H1 (cell line): ENCODE measurements around the gene SLC25A53. TPM values are rescaled to one million over a fixed set of nuclear protein-coding genes. Genes with fewer than 3 reads are reported as not detected.

Experiments used
- CTCF ChIA-PET: fragments of 300-600 bp; sonication (Branson Sonifier 250); formaldehyde crosslinking; loops from one replicate; lab custom pipeline; 2021; ENCODE audit not compliant: partially characterized antibody; lab: Charles Lee
- POLR2A ChIA-PET: fragments of 300-600 bp; sonication (Branson Sonifier 250); formaldehyde crosslinking; loops from one replicate; lab custom pipeline; 2021; ENCODE audit warnings: inconsistent platforms; ENCODE audit not compliant: partially characterized antibody; lab: Charles Lee
- DNase-seq, 2 experiments: peaks; one replicate each; pipeline versions ENCODE4 v3.0.0 to v3.0.0-alpha.2; 2010 to 2022; ENCODE audit warnings: low spot score in 2 of 2, low read depth in 1 of 2, mixed read lengths in 1 of 2
- FAIRE-seq: peaks from 2 replicates; lab custom pipeline; 2011; peaks lifted over from hg19 to GRCh38; lab: Jason Lieb, UNC
- H2AFZ ChIP-seq: 2 replicates; pipeline ENCODE4 v1.8.1; 2012; ENCODE audit warnings: low read length, inconsistent platforms
- H2AK5ac ChIP-seq: 2 replicates; pipeline ENCODE4 v1.6.1; 2013; ENCODE audit warnings: low read depth, low read length
- H2BK120ac ChIP-seq: replicated peaks from 2 replicates; pipeline ENCODE3; 2013; ENCODE audit warnings: low read depth, low read length, inconsistent platforms
- H2BK12ac ChIP-seq: 2 replicates; pipeline ENCODE4 v1.6.1; 2013; ENCODE audit warnings: low read depth, low read length
- H2BK15ac ChIP-seq: 2 replicates; pipeline ENCODE4 v1.6.1; 2013; ENCODE audit warnings: low read length
- H2BK20ac ChIP-seq: 2 replicates; pipeline ENCODE4 v1.6.1; 2013; ENCODE audit warnings: low read length
- H2BK5ac ChIP-seq: 2 replicates; pipeline ENCODE4 v1.6.1; 2013; ENCODE audit warnings: low read depth, low read length
- H3K14ac ChIP-seq: 2 replicates; pipeline ENCODE4 v1.6.1; 2013; ENCODE audit warnings: inconsistent platforms; ENCODE audit not compliant: insufficient read length
- H3K18ac ChIP-seq: 2 replicates; pipeline ENCODE4 v1.6.1; 2013; ENCODE audit warnings: low read length; ENCODE audit errors: extremely low read depth
- H3K23ac ChIP-seq: 2 replicates; pipeline ENCODE4 v1.6.1; 2013; ENCODE audit warnings: inconsistent platforms; ENCODE audit not compliant: insufficient read length
- H3K23me2 ChIP-seq: 2 replicates; pipeline ENCODE4 v1.6.1; 2013; ENCODE audit warnings: low read depth, low read length
- H3K27ac ChIP-seq: 2 replicates; pipeline ENCODE4 v1.6.1; 2011; ENCODE audit warnings: low read depth, low read length, inconsistent platforms
- H3K27me3 ChIP-seq, 4 experiments: replicated peaks in 1 of 4; 1 replicate in 1 of 4; 2 replicates in 3 of 4; pipeline versions ENCODE4 v1.6.1 to v1.8.1; 2011 to 2013; ENCODE audit warnings: low read length in 3 of 4, mild to moderate bottlenecking in 3 of 4, inconsistent platforms in 2 of 4, mixed read lengths in 2 of 4, moderate library complexity in 1 of 4; ENCODE audit not compliant: control insufficient read depth in 3 of 4, insufficient read depth in 3 of 4; ENCODE audit errors: extremely low read depth in 1 of 4
- H3K36me3 ChIP-seq, 4 experiments: 2 replicates each; pipeline versions ENCODE4 v1.6.1 to v1.8.1; 2011 to 2013; ENCODE audit warnings: mild to moderate bottlenecking in 4 of 4, low read length in 3 of 4, moderate library complexity in 2 of 4, control low read depth in 1 of 4, inconsistent platforms in 1 of 4; ENCODE audit not compliant: insufficient read depth in 4 of 4, control insufficient read depth in 2 of 4
- H3K4ac ChIP-seq: replicated peaks from 2 replicates; pipeline ENCODE3; 2013; ENCODE audit warnings: low read length, low read depth, mixed read lengths, inconsistent platforms; ENCODE audit not compliant: insufficient read length
- H3K4me1 ChIP-seq, 4 experiments: replicated peaks in 1 of 4; 1 replicate in 1 of 4; 2 replicates in 3 of 4; pipeline versions ENCODE4 v1.6.1 to v1.8.1; 2011 to 2013; ENCODE audit warnings: low read length in 3 of 4, inconsistent platforms in 2 of 4, mixed read lengths in 1 of 4; ENCODE audit not compliant: insufficient read depth in 4 of 4, control insufficient read depth in 3 of 4
- H3K4me2 ChIP-seq, 2 experiments: 2 replicates each; pipeline versions ENCODE4 v1.6.1 to v1.8.1; 2011 to 2013; ENCODE audit warnings: low read depth in 2 of 2, low read length in 2 of 2, control low read depth in 1 of 2, inconsistent platforms in 1 of 2, mild to moderate bottlenecking in 1 of 2; ENCODE audit not compliant: insufficient read depth in 1 of 2
- H3K4me3 ChIP-seq, 4 experiments: fragments of 200-600, 300-600 bp in 1 of 4; sonication (generic), shearing (Covaris generic), sonication (Bioruptor Twin) in 1 of 4; 2 replicates each; pipeline versions ENCODE4 v1.5.1 to v1.8.1; 2011 to 2016; ENCODE audit warnings: low read length in 4 of 4, low read depth in 3 of 4, control low read depth in 2 of 4, inconsistent platforms in 2 of 4, mild to moderate bottlenecking in 2 of 4, mixed read lengths in 1 of 4, moderate library complexity in 1 of 4; ENCODE audit not compliant: insufficient read depth in 2 of 4; ENCODE audit errors: extremely low read depth in 1 of 4
- H3K56ac ChIP-seq: replicated peaks from 2 replicates; pipeline ENCODE3; 2013; ENCODE audit warnings: low read depth, mild to moderate bottlenecking, mixed read lengths, low read length, inconsistent platforms; ENCODE audit not compliant: insufficient read length
- H3K79me1 ChIP-seq: 2 replicates; pipeline ENCODE4 v1.6.1; 2013; ENCODE audit warnings: low read depth, low read length, control low read depth
- H3K79me2 ChIP-seq, 2 experiments: 2 replicates each; pipeline versions ENCODE4 v1.6.1 to v1.8.1; 2012 to 2013; ENCODE audit warnings: low read length in 2 of 2, mild to moderate bottlenecking in 2 of 2, inconsistent platforms in 1 of 2; ENCODE audit not compliant: insufficient read depth in 2 of 2, control insufficient read depth in 1 of 2
- H3K9ac ChIP-seq, 4 experiments: replicated peaks in 1 of 4; 1 replicate in 1 of 4; 2 replicates in 3 of 4; pipeline versions ENCODE4 v1.6.1 to v1.8.1; 2011 to 2013; ENCODE audit warnings: low read depth in 3 of 4, low read length in 3 of 4, control low read depth in 2 of 4, mild to moderate bottlenecking in 2 of 4, moderate library complexity in 2 of 4, inconsistent platforms in 1 of 4; ENCODE audit errors: extremely low read depth in 1 of 4
- H3K9me3 ChIP-seq, 2 experiments: 2 replicates each; pipeline versions ENCODE4 v1.6.1 to v1.8.1; 2012 to 2013; ENCODE audit warnings: mild to moderate bottlenecking in 2 of 2, moderate library complexity in 2 of 2, control low read depth in 1 of 2, inconsistent platforms in 1 of 2, low read depth in 1 of 2, low read length in 1 of 2, mixed read lengths in 1 of 2; ENCODE audit not compliant: insufficient read depth in 2 of 2
- H4K20me1 ChIP-seq, 2 experiments: replicated peaks in 1 of 2; 2 replicates each; pipeline versions ENCODE3 to v1.8.1; 2011 to 2013; ENCODE audit warnings: inconsistent platforms in 2 of 2, low read length in 2 of 2, mild to moderate bottlenecking in 1 of 2; ENCODE audit not compliant: insufficient read depth in 2 of 2, control insufficient read depth in 1 of 2
- H4K5ac ChIP-seq: 2 replicates; pipeline ENCODE4 v1.6.1; 2013; ENCODE audit warnings: low read length, low read depth, mixed read lengths, inconsistent platforms; ENCODE audit not compliant: insufficient read length
- H4K8ac ChIP-seq: 2 replicates; pipeline ENCODE4 v1.8.0; 2013; ENCODE audit warnings: mild to moderate bottlenecking, moderate library complexity, low read length, inconsistent platforms; ENCODE audit not compliant: insufficient read depth; ENCODE audit errors: extremely low read depth
- H4K91ac ChIP-seq: replicated peaks from 2 replicates; pipeline ENCODE3; 2013; ENCODE audit warnings: low read length, mixed read lengths, inconsistent platforms; ENCODE audit not compliant: insufficient read length
- E2F6 ChIP-seq: IDR thresholded peaks from 2 replicates; pipeline ENCODE4 v1.6.1; 2012; ENCODE audit warnings: inconsistent platforms
- EGR1 ChIP-seq: IDR thresholded peaks from 2 replicates; pipeline ENCODE4 v1.6.1; 2011; ENCODE audit warnings: low read depth, low read length, borderline replicate concordance
- FOSL1 ChIP-seq: IDR thresholded peaks from 2 replicates; pipeline ENCODE4 v1.6.1; 2011; ENCODE audit warnings: mild to moderate bottlenecking, low read depth, low read length, moderate library complexity; ENCODE audit not compliant: insufficient read depth
- GTF2F1 ChIP-seq: IDR thresholded peaks from 2 replicates; pipeline ENCODE4 v1.6.1; 2012; ENCODE audit warnings: low read depth, low read length, improper control_type of control experiment, borderline replicate concordance
- HDAC2 ChIP-seq, 2 experiments: fragments of 300-600 bp in 1 of 2; sonication (generic) in 1 of 2; IDR thresholded peaks; 2 replicates each; pipeline ENCODE4 v1.6.1; 2011 to 2012; ENCODE audit warnings: low read depth in 2 of 2, low read length in 2 of 2, mild to moderate bottlenecking in 2 of 2, moderate library complexity in 2 of 2, borderline replicate concordance in 1 of 2, inconsistent platforms in 1 of 2
- POU5F1 ChIP-seq: IDR thresholded peaks from 2 replicates; pipeline ENCODE4 v1.6.1; 2011; ENCODE audit warnings: low read depth, mild to moderate bottlenecking, low read length, moderate library complexity
- RFX5 ChIP-seq: IDR thresholded peaks from 2 replicates; pipeline ENCODE4 v1.6.1; 2011; ENCODE audit warnings: low read depth, low read length, improper control_type of control experiment, borderline replicate concordance
- SIRT6 ChIP-seq: IDR thresholded peaks from one replicate; pipeline ENCODE4 v1.7.1; 2012; ENCODE audit warnings: low read length, inconsistent platforms
- SP4 ChIP-seq: IDR thresholded peaks from 2 replicates; pipeline ENCODE4 v1.6.1; 2012; ENCODE audit warnings: low read length, inconsistent platforms
- TAF1 ChIP-seq: IDR thresholded peaks from 2 replicates; pipeline ENCODE4 v1.6.1; 2011; ENCODE audit warnings: mild to moderate bottlenecking, low read depth, low read length
- TAF7 ChIP-seq: optimal IDR thresholded peaks from 2 replicates; pipeline ENCODE3; 2011; ENCODE audit warnings: low read depth, mild to moderate bottlenecking, inconsistent platforms, low read length, moderate library complexity, borderline replicate concordance
- WGBS, 2 experiments: shearing (Covaris generic) in 1 of 2; methylation state at CpG; one replicate each; pipeline versions ENCODE4 v1.1.6 to v1.1.7; 2013 to 2015; ENCODE audit warnings: low lambda C conversion rate in 2 of 2, mixed read lengths in 2 of 2, inconsistent platforms in 1 of 2, low coverage in 1 of 2, missing lambda C conversion rate in 1 of 2; ENCODE audit not compliant: insufficient replicate concordance in 2 of 2, insufficient coverage in 1 of 2, insufficient read length in 1 of 2; ENCODE audit errors: extremely low coverage in 1 of 2, missing lambda C conversion rate in 1 of 2; 5-methylcytosine and 5-hydroxymethylcytosine counted together
- polyA plus RNA-seq, 7 experiments: library from polyadenylated mRNA; depleted of rRNA in 3 of 7; stranded (reverse) in 5 of 7; unstranded in 2 of 7; fragments of >200 nt in 5 of 7; fragments of 200-250 nt in 2 of 7; gene quantifications; 1 replicate in 5 of 7; 2 replicates in 1 of 7; 4 replicates in 1 of 7; pipeline versions ENCODE4 v1.2.1 to v1.2.3, GENCODE V29; 2011 to 2013; ENCODE audit warnings: missing spikeins in 2 of 7, mixed read lengths in 2 of 7
- total RNA-seq: library from RNA; stranded (reverse); fragmentation: NEBNext Ultra II Directional; extraction: Animal tissue kit (Norgen Biotek cat#: 25700); gene quantifications from 2 replicates; pipeline ENCODE4 v1.2.1, GENCODE V29; 2021

SLC25A53 gene
- total and polyA plus RNA-seq, 2 of the 8 experiments (the other 6 are each of a cell fraction or from before 2014, with no cell fraction given), result 2.4 to 4.2 TPM

- WGBS, 2 experiments, result 85% methylated on average over 2 of the region's 2 CpGs; no CpG with 5 or more reads in 1 of the 2 experiments
- Histone ChIP-seq H3K4me3 (no peak overlapping the region), H3K23me2 (no peaks in the 10 kb centered on the region), H3K79me2 (no peaks in the 10 kb centered on the region), H2BK120ac (no peak overlapping the region), H4K20me1 (no peaks in the 10 kb centered on the region), H2BK20ac (no peak overlapping the region)
- no peak for FAIRE-seq
- TF ChIP-seq GTF2F1, result no peak
- no peak for TF ChIP-seq E2F6
- TF ChIP-seq SP4, result no peak
- TF ChIP-seq TAF1, result no peak
- no peak for TF ChIP-seq RFX5
- no peak for TF ChIP-seq SIRT6
- no peak for TF ChIP-seq TAF7
- TF ChIP-seq EGR1, result no peak
- TF ChIP-seq FOSL1, result no peak
- TF ChIP-seq HDAC2 (IDR thresholded peaks at IDR 0.05; ENCODE audit: borderline replicate concordance in 1 of 2, low read depth in 2 of 2, low read length in 2 of 2), result no peak
- TF ChIP-seq POU5F1, result no peak
- TF ChIP-seq, all 59 proteins: peak for 0
- no peaks in the 10 kb centered on the region for H3K27me3 ChIP-seq
- DNase-seq, result no peak
- POLR2A ChIA-PET, result no interaction called here
- H4K8ac ChIP-seq, result no peak overlapping the region
- CTCF ChIA-PET, result interaction anchor here (3.6 kb wide), 1 partner anchor 76 kb away, joined by 42 read pairs; no protein-coding TSS in a partner anchor
- H3K23ac ChIP-seq, result no peak overlapping the region
- no peaks in the 10 kb centered on the region for H3K9me3 ChIP-seq
- H3K9ac ChIP-seq, result no peak overlapping the region
- H3K18ac ChIP-seq, result no peak overlapping the region
- H3K79me1 ChIP-seq, result no peaks in the 10 kb centered on the region
- H3K14ac ChIP-seq, result no peak overlapping the region
- H2BK12ac ChIP-seq, result no peak overlapping the region
- H2AK5ac ChIP-seq, result no peak overlapping the region
- no peak overlapping the region for H2AFZ ChIP-seq
- no peak overlapping the region for H3K4me2 ChIP-seq
- no peak overlapping the region for H4K5ac ChIP-seq
- H2BK5ac ChIP-seq, result no peak overlapping the region
- H3K4me1 ChIP-seq, result no peaks in the 10 kb centered on the region
- no peak overlapping the region for H3K27ac ChIP-seq
- H3K56ac ChIP-seq, result no peak overlapping the region
- H3K4ac ChIP-seq, result no peak overlapping the region
- H3K36me3 ChIP-seq, result peaks cover 0 to 5% (median 2%) of the 10 kb centered on the region in 4 experiments; a peak in 3 of 8 replicates
- no peak overlapping the region for H4K91ac ChIP-seq
- no peak overlapping the region for H2BK15ac ChIP-seq
Measured at GRCh38 chrX:104193485-104193884, 36.7 kb upstream of the SLC25A53 start.
